CD14-positive monocyte (primary cell): ENCODE data around the gene ANKS6. TPM values are rescaled to one million over a fixed set of nuclear protein-coding genes. Genes with fewer than 3 reads are reported as not detected.

Source experiments
- polyA plus RNA-seq, 3 donors: library from polyadenylated mRNA; depleted of rRNA in 1 of 3; unstranded in 2 of 3; stranded (reverse) in 1 of 3; fragments of 300-500 nt in 2 of 3; fragments of >200 nt in 1 of 3; fragmentation: Illumina TruSeq in 2 of 3; gene quantifications; 1 replicate in 2 of 3; 2 replicates in 1 of 3; pipeline ENCODE4 v1.2.3, GENCODE V29; 2012 to 2021

ANKS6 gene
- polyA plus RNA-seq, 3 donors: 0.20 to 1.5 (median 0.56) TPM

Other genes with a start within 250 kb of the ANKS6 start
- not detected for gene GABBR2, start 87.6 kb downstream of the ANKS6 start, polyA plus RNA-seq
- gene GALNT12, start 11.1 kb upstream of the ANKS6 start, polyA plus RNA-seq: under 1 TPM in 1 of 3 donors, not detected in 2; 0.16 TPM
- gene COL15A1, start 147.4 kb upstream of the ANKS6 start, polyA plus RNA-seq: under 1 TPM; 0.03 to 0.14 (median 0.11) TPM